GM12878 (cell line): ENCODE data around the gene RCAN1. TPM values are rescaled to one million over a fixed set of nuclear protein-coding genes. Genes with fewer than 3 reads are reported as not detected.

Experiments
- ATAC-seq: fragments of 200-7000 bp; cut with Tn5 transposase; 3 replicates; pipeline ENCODE4 v1.9.1; 2020; ENCODE audit warnings: mild to moderate bottlenecking, moderate library complexity
- BruUV-seq: library from RNA; stranded (reverse); fragments of 400-500 nt; replicated peaks from 2 replicates; lab custom pipeline; 2021; lab: Mats Ljungman, UMichigan
- CTCF ChIA-PET: fragments of 300-600 bp; sonication (Branson Sonifier 250); formaldehyde crosslinking; extraction: SDS; loops from one replicate; lab custom pipeline; 2021; ENCODE audit warnings: inconsistent platforms; lab: Yijun Ruan, JAX
- POLR2A ChIA-PET: fragments of 350-600 bp; formaldehyde crosslinking; extraction: SDS; loops from one replicate; lab custom pipeline; 2021; ENCODE audit warnings: inconsistent platforms; lab: Charles Lee
- RAD21 ChIA-PET: fragments of 300-600 bp; sonication (Branson Sonifier 250); formaldehyde crosslinking; loops from one replicate; lab custom pipeline; 2023; ENCODE audit warnings: antibody characterized with exemption; ENCODE audit not compliant: unreplicated experiment; lab: Charles Lee
- SMC1A ChIA-PET: fragments of 300-600 bp; sonication (Branson Sonifier 250); formaldehyde crosslinking; loops from one replicate; lab custom pipeline; 2023; ENCODE audit not compliant: unreplicated experiment, uncharacterized antibody; lab: Charles Lee
- DNase-seq: peaks from one replicate; pipeline ENCODE4 v3.0.0-alpha.2; 2011; ENCODE audit warnings: low read depth, low spot score
- FAIRE-seq: peaks from 3 replicates; lab custom pipeline; 2011; peaks lifted over from hg19 to GRCh38; lab: Jason Lieb, UNC
- H2AFZ ChIP-seq: 2 replicates; pipeline ENCODE4 v1.6.0; 2011; ENCODE audit warnings: low read depth, low read length, control low read depth; ENCODE audit not compliant: control insufficient read depth
- H3K27ac ChIP-seq: 2 replicates; pipeline ENCODE4 v1.5.1; 2011; ENCODE audit warnings: control low read depth; ENCODE audit not compliant: control insufficient read depth, insufficient read depth
- H3K27me3 ChIP-seq, 2 experiments: replicated peaks in 1 of 2; 2 replicates each; pipeline versions ENCODE4 v1.6.0 to v1.6.1; 2011; ENCODE audit warnings: low read length in 1 of 2; ENCODE audit not compliant: control insufficient read depth in 2 of 2, insufficient read depth in 2 of 2
- H3K36me3 ChIP-seq, 2 experiments: 2 replicates each; pipeline ENCODE4 v1.5.1; 2011; ENCODE audit warnings: low read length in 1 of 2; ENCODE audit not compliant: control insufficient read depth in 2 of 2, insufficient read depth in 2 of 2
- H3K4me1 ChIP-seq: 2 replicates; pipeline ENCODE4 v1.6.1; 2011; ENCODE audit warnings: mild to moderate bottlenecking, low read length, moderate library complexity, mixed read lengths; ENCODE audit not compliant: control insufficient read depth, insufficient read depth
- H3K4me2 ChIP-seq: 2 replicates; pipeline ENCODE4 v1.6.0; 2011; ENCODE audit warnings: control low read depth; ENCODE audit not compliant: control insufficient read depth, insufficient read depth
- H3K4me3 ChIP-seq: fragments of 200-600 bp; sonication (generic); 2 replicates; pipeline ENCODE4 v1.5.1; 2016
- H3K79me2 ChIP-seq: 2 replicates; pipeline ENCODE4 v1.6.0; 2011; ENCODE audit warnings: low read length; ENCODE audit not compliant: control insufficient read depth, insufficient read depth
- H3K9ac ChIP-seq: 2 replicates; pipeline ENCODE4 v1.8.0; 2011; ENCODE audit warnings: low read length, control low read depth, mixed read lengths; ENCODE audit not compliant: control insufficient read depth, insufficient read depth
- H3K9me3 ChIP-seq: replicated peaks from 3 replicates; pipeline ENCODE4 v1.5.1; 2011; ENCODE audit warnings: mild to moderate bottlenecking, low read length; ENCODE audit not compliant: control insufficient read depth, insufficient read depth
- H4K20me1 ChIP-seq: 2 replicates; pipeline ENCODE4 v1.6.0; 2011; ENCODE audit not compliant: control insufficient read depth, insufficient read depth
- CHD2 ChIP-seq: IDR thresholded peaks from 2 replicates; pipeline ENCODE4 v1.6.1; 2011; ENCODE audit warnings: low read depth, low read length, improper control_type of control experiment, borderline replicate concordance
- EZH2 ChIP-seq: IDR thresholded peaks from 2 replicates; pipeline ENCODE4 v1.6.1; 2012; ENCODE audit warnings: low read depth, mild to moderate bottlenecking, control low read depth, inconsistent platforms, low read length, borderline replicate concordance; ENCODE audit not compliant: control insufficient read depth
- IRF4 ChIP-seq: IDR thresholded peaks from 2 replicates; pipeline ENCODE4 v1.6.1; 2011; ENCODE audit warnings: low read depth, low read length
- MLLT1 ChIP-seq: fragments of 450-650 bp; IDR thresholded peaks from 2 replicates; pipeline ENCODE4 v1.6.1; 2016; ENCODE audit warnings: mild to moderate bottlenecking
- NKRF ChIP-seq: fragments of 450-650 bp; conservative IDR thresholded peaks from 2 replicates; pipeline ENCODE4 v1.6.1; 2017; ENCODE audit warnings: mild to moderate bottlenecking, moderate library complexity
- NR2C1 ChIP-seq: fragments of 450-650 bp; IDR thresholded peaks from 2 replicates; pipeline ENCODE4 v1.6.1; 2017; ENCODE audit warnings: antibody characterized with exemption, mild to moderate bottlenecking, moderate library complexity
- NR2F1 ChIP-seq: fragments of 450-650 bp; conservative IDR thresholded peaks from 2 replicates; pipeline ENCODE4 v1.6.1; 2017; ENCODE audit warnings: mild to moderate bottlenecking
- SMARCA5 ChIP-seq: fragments of 450-650 bp; IDR thresholded peaks from 2 replicates; pipeline ENCODE4 v1.6.1; 2017; ENCODE audit warnings: mild to moderate bottlenecking
- SREBF2 ChIP-seq: IDR thresholded peaks from 2 replicates; pipeline ENCODE4 v1.6.1; 2012; ENCODE audit warnings: mild to moderate bottlenecking, low read length
- STAT3 ChIP-seq: IDR thresholded peaks from 2 replicates; pipeline ENCODE4 v1.6.1; 2011; ENCODE audit warnings: low read depth, low read length, improper control_type of control experiment
- TBL1XR1 ChIP-seq: IDR thresholded peaks from 2 replicates; pipeline ENCODE4 v1.6.1; 2012; ENCODE audit warnings: low read depth, low read length, improper control_type of control experiment
- TCF3 ChIP-seq: IDR thresholded peaks from 2 replicates; pipeline ENCODE4 v1.6.1; 2012; ENCODE audit warnings: low read depth, mild to moderate bottlenecking, low read length, borderline replicate concordance; ENCODE audit not compliant: insufficient read depth
- WGBS: methylation state at CpG from one replicate; pipeline ENCODE4 v1.1.6; 2016; ENCODE audit warnings: low lambda C conversion rate; ENCODE audit not compliant: insufficient replicate concordance, insufficient coverage; ENCODE audit errors: missing lambda C conversion rate; 5-methylcytosine and 5-hydroxymethylcytosine counted together
- in situ Hi-C: fragments of 300-500 bp; cut with MboI; formaldehyde crosslinking; loops from 9 replicates; pipeline ENCODE4 v1.14.3; 2018; ENCODE audit warnings: mixed read lengths
- intact Hi-C: fragments of 100-400 bp; cut with micrococcal nuclease; formaldehyde crosslinking; loops from one replicate; pipeline ENCODE4 v1.14.2; 2022; ENCODE audit not compliant: unreplicated experiment
- polyA plus RNA-seq, 11 experiments: library from polyadenylated mRNA; depleted of rRNA in 4 of 11; unstranded in 6 of 11; stranded (reverse) in 5 of 11; fragments of >200 nt; fragmentation: Nextera tagmentation in 4 of 11; fragmentation: Illumina TruSeq in 1 of 11; extraction: Ambion mirVana in 4 of 11; extraction: Trizol in 1 of 11; gene quantifications; 1 replicate in 1 of 11; 2 replicates in 10 of 11; pipeline versions ENCODE4 v1.2.1 to v1.2.3, GENCODE V29; 2011 to 2016; ENCODE audit warnings: inconsistent platforms in 2 of 11, missing spikeins in 2 of 11, low read depth in 1 of 11
- total RNA-seq, 4 experiments: library from RNA; depleted of rRNA in 3 of 4; stranded (reverse); fragments of >200 nt in 3 of 4; fragmentation: Illumina TruSeq in 1 of 4; extraction: Trizol in 1 of 4; gene quantifications; 2 replicates each; pipeline versions ENCODE4 v1.2.1 to v1.2.3, GENCODE V29; 2013 to 2021

RCAN1 gene
- total and polyA plus RNA-seq, 10 of the 15 experiments (the other 5 are each of a cell fraction or from before 2014, with no cell fraction given) = 2.8 to 12.9 (median 10.5) TPM

GRCh38 chr21:34595457-34595856 lies 19.5 kb downstream of the RCAN1 start:
- Histone ChIP-seq H3K4me1 (no peaks in the 10 kb centered on the region), H3K79me2 (no peaks in the 10 kb centered on the region), H3K27ac (no peak overlapping the region), H2AFZ (no peak overlapping the region), H3K4me2 (no peak overlapping the region), H3K36me3 (no peaks in the 10 kb centered on the region; a peak in 1 of 4 replicates), H3K27me3 (no peaks in the 10 kb centered on the region), H3K9ac (no peak overlapping the region), H4K20me1 (no peaks in the 10 kb centered on the region), H3K4me3 (no peak overlapping the region), H3K9me3 (no peaks in the 10 kb centered on the region)
- ChIA-PET SMC1A (interaction anchor here (1.0 kb wide), 1 partner anchor 12 kb away, joined by 5 read pairs; no protein-coding TSS in a partner anchor), POLR2A (no interaction called here), RAD21 (interaction anchor here (1.4 to 1.6 kb wide), 2 partner anchors 85 to 87 kb away, joined by 4 read pairs; no protein-coding TSS in a partner anchor), CTCF (interaction anchor here (1.0 to 1.5 kb wide), 2 partner anchors 8 to 13 kb away, joined by 3 to 5 read pairs; no protein-coding TSS in a partner anchor)
- intact Hi-C loops (no loop called here), in situ Hi-C loops (no loop called here)
- no peak for TF ChIP-seq TCF3
- TF ChIP-seq SMARCA5 = no peak
- TF ChIP-seq NR2F1 = no peak
- TF ChIP-seq TBL1XR1 = no peak
- TF ChIP-seq NKRF = no peak
- no peak for TF ChIP-seq MLLT1
- TF ChIP-seq EZH2 = no peak
- no peak for TF ChIP-seq IRF4
- TF ChIP-seq STAT3 = no peak
- TF ChIP-seq SREBF2 = no peak
- TF ChIP-seq NR2C1 = no peak
- TF ChIP-seq CHD2 = no peak
- FAIRE-seq (no peak), ATAC-seq (no peak), DNase-seq (no peak)
- BruUV-seq = no TSS peak
- WGBS = 93% methylated on average over 8 of the region's 8 CpGs
